ENCODE measurements around the gene OTUB2.

OTUB2 gene

DNA sequence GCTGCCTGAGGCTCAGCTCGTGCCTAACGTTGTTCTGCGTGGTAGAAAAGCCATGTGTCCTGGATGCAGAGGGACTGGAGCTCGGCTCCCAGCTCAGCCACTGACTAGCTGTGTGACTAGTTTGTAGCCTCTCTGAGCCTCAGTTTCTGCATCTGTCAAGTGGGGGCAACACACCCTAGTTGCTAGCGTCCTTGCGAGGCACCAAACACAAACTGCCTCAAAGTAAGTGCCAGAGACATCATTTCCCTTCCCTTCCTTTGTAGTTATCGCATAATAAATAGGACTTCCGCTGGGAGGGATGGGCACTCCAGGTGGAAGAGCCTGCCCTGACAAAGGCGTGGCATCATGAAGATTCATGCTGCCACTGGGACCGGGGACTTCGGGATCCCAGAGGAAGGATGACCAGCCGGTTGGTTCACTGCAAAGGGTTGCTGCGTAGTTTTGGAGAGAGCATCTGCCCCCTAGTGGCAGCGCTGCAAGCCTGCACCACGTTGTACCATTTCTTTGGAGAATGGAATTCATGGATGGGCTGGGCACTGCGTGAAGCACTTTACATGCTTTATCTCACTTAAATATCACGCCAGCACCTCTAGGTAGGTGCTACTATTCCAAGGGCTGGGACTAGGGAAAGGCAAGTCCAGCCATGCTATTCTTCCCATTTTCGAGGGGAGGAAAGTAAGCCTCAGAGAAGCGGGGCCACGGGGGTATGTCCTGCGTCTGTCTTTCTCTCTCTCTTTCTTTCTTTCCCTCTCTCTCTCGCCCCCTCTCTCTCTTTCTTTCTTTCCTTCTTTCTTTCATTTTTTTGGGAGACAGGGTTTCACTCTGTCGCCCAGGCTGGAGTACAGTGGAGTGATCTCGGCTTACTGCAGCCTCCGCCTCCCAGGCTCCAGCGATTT lies 24.4 kb upstream of the OTUB2 start:
- intact Hi-C loops (cut with DNase I; ENCODE audit: low total_unique reads) = loop anchor here (1.0 to 10.0 kb wide), 2 partner anchors 61 to 347 kb away; no protein-coding TSS in a partner anchor
- DNase-seq = peak in 1 of 2 donors; percentile 41
- TF ChIP-seq, protein P1, sequence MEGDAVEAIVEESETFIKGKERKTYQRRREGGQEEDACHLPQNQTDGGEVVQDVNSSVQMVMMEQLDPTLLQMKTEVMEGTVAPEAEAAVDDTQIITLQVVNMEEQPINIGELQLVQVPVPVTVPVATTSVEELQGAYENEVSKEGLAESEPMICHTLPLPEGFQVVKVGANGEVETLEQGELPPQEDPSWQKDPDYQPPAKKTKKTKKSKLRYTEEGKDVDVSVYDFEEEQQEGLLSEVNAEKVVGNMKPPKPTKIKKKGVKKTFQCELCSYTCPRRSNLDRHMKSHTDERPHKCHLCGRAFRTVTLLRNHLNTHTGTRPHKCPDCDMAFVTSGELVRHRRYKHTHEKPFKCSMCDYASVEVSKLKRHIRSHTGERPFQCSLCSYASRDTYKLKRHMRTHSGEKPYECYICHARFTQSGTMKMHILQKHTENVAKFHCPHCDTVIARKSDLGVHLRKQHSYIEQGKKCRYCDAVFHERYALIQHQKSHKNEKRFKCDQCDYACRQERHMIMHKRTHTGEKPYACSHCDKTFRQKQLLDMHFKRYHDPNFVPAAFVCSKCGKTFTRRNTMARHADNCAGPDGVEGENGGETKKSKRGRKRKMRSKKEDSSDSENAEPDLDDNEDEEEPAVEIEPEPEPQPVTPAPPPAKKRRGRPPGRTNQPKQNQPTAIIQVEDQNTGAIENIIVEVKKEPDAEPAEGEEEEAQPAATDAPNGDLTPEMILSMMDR (IDR thresholded peaks at IDR 0.05) = peak; percentile 95 to 96
- Histone ChIP-seq H3K9me3 (no peaks in the 10 kb centered on the region), H3K27me3 (no peaks in the 10 kb centered on the region), H3K4me3 (no peak overlapping the region), H3K36me3 (no peaks in the 10 kb centered on the region), H3K4me1 (peaks cover 0 to 12% (median 2%) of the 10 kb centered on the region in 4 donors), H3K27ac (no peak overlapping the region)

DNA sequence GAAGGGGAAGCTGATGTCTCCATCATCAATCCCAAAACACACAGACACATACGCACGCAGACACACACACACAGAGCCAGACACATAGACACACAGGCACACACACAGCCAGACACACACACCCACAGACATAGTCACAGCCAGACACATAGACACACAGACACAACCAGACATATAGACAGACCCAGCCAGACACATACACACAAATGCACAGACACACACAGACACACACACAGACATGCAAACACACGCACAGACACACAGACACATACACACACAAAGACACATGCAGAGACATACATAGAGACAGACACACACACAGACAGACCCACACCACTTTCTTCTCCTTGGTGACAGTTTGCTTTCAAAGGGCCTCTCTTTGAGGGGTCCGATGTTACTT lies 22.7 kb upstream of the OTUB2 start:
- Histone ChIP-seq H3K9me3 (no peaks in the 10 kb centered on the region), H3K27me3 (no peaks in the 10 kb centered on the region), H3K4me3 (no peak overlapping the region), H3K27ac (no peak overlapping the region), H3K36me3 (no peaks in the 10 kb centered on the region), H3K4me1 (peaks cover 0 to 7% (median 0%) of the 10 kb centered on the region in 4 donors)
- intact Hi-C loops (cut with DNase I; ENCODE audit: low total_unique reads) = loop anchor here (10.0 kb wide), 1 partner anchor 349 kb away; no protein-coding TSS in a partner anchor
- DNase-seq = no peak
- TF ChIP-seq, protein P1 (IDR thresholded peaks at IDR 0.05) = no peak

DNA sequence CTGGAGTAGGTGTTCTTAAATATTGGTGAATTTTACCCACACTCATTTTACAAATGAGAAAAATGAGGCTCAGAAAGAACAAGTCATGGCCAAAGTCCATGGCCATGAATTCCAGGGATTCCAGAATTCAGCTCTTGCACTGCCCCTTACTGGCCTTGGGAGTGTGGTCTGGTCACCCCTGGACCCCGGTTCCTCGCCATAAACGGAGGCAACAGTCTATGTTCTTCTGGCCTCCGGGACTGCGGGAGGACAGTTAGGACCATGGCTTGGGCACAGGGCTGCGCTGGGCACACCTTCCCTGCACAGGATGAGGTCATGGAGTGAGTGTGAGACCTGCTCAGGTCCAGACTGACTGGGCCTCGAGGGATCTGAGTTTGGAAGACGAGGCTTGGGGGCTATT lies 22.1 kb upstream of the OTUB2 start:
- H3K27ac ChIP-seq = no peak overlapping the region
- intact Hi-C loops (cut with DNase I; ENCODE audit: low total_unique reads) = loop anchor here (10.0 kb wide), 1 partner anchor 349 kb away; no protein-coding TSS in a partner anchor

DNA sequence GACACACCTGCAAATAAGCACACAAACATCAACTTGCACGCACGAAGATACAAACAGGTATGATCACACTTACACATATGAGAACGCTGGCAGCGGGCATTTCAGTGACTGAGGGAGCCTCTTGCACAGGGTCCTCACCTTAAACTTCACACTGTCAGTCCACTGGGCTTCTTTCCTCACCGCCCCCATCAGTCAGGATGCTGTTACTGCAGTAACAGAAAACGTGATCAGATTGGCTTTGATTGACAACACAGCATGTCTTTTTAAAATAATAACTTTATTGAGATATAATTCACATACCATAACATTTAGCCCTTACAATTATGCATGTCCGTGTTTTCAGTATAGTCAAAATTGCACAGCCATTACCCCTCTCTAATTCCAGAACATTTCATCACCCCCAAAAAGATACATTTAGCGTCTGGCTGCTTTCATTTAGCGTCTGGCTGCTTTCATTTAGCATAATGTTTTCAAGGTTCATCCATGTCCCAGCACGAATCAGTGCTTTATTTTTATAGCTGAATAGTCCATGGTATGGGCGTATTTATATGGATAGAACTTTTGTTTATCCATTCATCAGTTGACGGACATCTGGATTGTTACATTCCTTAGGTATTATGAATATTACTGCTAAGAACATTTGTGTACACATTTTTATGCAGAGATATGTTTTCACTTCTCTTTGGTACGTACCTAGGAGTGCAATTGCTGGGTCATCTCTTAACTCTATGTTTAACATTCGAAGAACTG lies 20.6 kb upstream of the OTUB2 start:
- intact Hi-C loops (cut with DNase I; ENCODE audit: low total_unique reads) = loop anchor here (1.0 to 10.0 kb wide), 2 partner anchors 66 to 351 kb away; no protein-coding TSS in a partner anchor
- Histone ChIP-seq H3K4me3 (no peak overlapping the region), H3K9me3 (no peaks in the 10 kb centered on the region), H3K36me3 (no peaks in the 10 kb centered on the region), H3K27me3 (peaks cover 0 to 12% of the 10 kb centered on the region in 2 donors), H3K27ac (no peak overlapping the region), H3K4me1 (peaks cover 0 to 7% (median 0%) of the 10 kb centered on the region in 4 donors)
- TF ChIP-seq, protein P1 (IDR thresholded peaks at IDR 0.05) = peak; percentile 14 to 25
- DNase-seq = no peak

More for the DNA sequence above, 22.1 kb upstream of the OTUB2 start:
- TF ChIP-seq, protein P1 (IDR thresholded peaks at IDR 0.05) = no peak
- H3K4me3 ChIP-seq = no peak overlapping the region
- H3K9me3 ChIP-seq = no peaks in the 10 kb centered on the region
- peaks cover 0 to 7% (median 0%) of the 10 kb centered on the region in 4 donors for H3K4me1 ChIP-seq
- peaks cover 0 to 5% of the 10 kb centered on the region in 2 donors for H3K27me3 ChIP-seq
- H3K36me3 ChIP-seq = no peaks in the 10 kb centered on the region
- DNase-seq = no peak

DNA sequence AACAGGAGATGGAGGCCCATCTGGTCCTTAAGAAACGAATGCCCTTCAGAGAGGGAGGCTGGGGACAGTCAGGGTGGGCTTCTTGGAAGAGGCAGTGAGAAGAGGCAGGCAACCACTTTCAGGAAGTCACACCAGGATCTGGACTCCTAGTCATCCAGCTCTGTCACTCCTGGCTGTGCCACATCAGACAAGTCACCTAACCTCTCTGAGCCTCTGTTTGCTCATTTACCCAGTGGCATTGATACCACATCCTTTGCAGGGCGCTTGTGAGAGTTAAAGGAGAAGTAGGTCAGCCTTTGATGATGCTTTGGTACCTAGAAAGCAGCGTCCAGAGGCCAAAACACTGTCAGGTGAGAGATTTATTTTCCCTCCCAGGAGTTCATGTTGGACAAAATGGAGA lies 17.9 kb upstream of the OTUB2 start:
- intact Hi-C loops (cut with DNase I; ENCODE audit: low total_unique reads) = loop anchor here (10.0 kb wide), 1 partner anchor 353 kb away; no protein-coding TSS in a partner anchor
- H3K4me1 ChIP-seq = no peaks in the 10 kb centered on the region

More for the DNA sequence above, 17.9 kb upstream of the OTUB2 start:
- Histone ChIP-seq H3K36me3 (no peaks in the 10 kb centered on the region), H3K9me3 (no peaks in the 10 kb centered on the region), H3K27me3 (peaks cover 0 to 24% of the 10 kb centered on the region in 2 donors), H3K4me3 (no peak overlapping the region), H3K27ac (no peak overlapping the region)
- TF ChIP-seq, protein P1 (IDR thresholded peaks at IDR 0.05) = no peak
- no peak for DNase-seq
